NCI-H128 (cell line): ENCODE results near the gene CPM.

Experiments
- DNase-seq: peaks from one replicate; lab custom pipeline; 2025; ENCODE audit not compliant: unreplicated experiment; lab: John Stamatoyannopoulos, UW

CPM gene

DNA sequence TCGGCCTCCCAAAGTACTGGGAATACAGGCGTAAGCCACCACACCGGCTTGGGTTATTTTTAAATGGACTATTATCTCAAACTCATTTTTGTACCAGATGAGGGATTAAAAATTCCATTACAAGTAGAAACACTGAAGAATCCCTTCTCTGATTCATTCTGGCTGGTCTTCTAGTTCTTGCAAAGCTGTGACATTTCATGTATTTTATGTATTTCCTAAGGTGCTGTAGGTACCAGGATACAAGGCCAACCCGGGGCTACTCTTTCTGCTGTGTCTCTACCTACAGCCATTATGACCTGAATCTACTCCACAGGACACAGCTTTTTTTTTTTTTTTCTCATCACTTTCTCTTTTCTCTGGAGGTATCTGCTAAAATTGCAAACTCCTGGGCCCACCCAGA lies 24.9 kb downstream of the CPM start:
- DNase-seq, result no peak

DNA sequence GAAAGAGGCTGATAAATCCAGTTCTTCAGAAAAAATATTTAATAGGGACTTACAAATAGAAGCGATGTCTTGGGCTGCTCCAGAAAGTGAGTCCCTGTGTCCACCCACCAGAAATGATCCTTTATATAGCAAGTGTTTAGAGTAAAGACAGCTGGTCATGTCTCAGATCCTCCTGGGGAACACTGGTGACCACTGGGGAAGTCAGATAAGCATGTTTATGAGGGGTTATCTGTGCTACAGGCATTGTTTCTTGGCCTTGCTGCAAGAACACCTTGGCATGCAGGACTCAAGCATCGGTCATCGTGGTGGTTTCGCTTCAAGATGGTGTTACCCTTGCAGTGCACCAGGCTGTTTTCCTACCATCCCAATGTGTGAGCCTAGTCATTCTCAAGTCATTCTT lies 27.2 kb downstream of the CPM start:
- DNase-seq, result no peak

DNA sequence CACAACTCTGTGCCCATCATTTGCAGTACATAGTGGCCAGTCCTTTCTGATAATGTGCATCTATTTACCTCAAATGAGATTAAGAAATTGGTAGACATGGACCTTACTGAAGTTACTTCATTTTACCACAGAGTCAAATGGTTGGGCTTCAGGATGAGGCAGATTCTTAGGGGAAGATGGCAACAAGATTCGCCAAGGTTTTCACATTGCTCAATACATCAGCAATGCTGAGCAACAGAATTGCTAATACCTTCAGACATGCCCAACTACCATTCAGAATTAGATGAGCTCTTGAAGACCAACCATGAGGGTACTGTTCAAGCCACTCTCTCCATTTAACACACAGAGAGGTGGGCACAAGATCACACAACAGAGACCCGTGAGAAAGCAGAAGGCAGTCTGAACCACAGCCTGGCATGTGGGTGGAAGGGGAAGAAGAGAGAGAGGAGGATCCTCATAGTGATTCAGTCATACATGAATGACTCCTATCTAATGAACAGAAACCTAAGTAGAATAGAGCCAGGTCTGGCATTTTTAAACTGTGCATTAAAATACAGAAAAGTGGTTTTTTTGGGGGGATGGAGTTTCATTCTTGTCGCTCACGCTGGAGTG lies 28.5 kb downstream of the CPM start:
- DNase-seq, result no peak

DNA sequence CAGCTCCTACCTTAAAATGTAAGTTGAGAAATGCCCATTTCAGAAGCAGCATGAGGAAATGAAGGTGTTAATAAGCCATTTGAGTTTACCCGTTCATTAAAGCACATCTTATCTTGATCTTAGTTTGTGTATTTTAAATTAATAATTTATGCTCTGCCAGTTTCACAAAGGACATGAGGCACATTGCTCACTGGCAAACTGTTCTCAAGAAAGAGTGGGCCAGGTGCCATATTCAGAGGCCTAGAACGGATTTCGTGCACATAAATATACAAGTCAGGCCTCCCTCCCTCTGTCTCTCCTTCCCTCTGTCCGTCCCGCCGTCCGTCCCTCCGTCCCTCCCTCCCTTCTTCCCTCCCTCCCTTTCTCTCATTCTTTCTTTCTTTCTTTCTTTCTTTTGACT lies 29.5 kb downstream of the CPM start:
- DNase-seq, result no peak

DNA sequence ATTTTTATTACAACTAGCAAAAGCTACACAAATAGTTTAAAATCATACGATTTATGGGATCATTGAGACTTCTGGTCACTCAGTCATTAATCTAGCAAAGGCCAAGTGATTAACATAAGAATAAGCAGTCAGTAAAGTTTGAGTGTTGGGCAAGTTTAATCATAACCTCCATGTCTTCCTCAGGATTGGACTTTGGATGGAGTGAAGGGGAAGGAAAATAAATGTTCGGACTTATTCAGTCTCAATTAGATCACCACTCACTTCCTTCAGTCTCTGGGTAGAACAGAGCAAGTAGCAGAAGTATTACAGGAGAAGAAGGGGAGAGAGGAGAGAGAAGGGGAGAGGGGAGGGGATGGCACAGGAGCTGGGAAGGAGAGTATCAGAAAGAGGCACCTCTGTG lies 31.4 kb downstream of the CPM start:
- DNase-seq, result no peak

DNA sequence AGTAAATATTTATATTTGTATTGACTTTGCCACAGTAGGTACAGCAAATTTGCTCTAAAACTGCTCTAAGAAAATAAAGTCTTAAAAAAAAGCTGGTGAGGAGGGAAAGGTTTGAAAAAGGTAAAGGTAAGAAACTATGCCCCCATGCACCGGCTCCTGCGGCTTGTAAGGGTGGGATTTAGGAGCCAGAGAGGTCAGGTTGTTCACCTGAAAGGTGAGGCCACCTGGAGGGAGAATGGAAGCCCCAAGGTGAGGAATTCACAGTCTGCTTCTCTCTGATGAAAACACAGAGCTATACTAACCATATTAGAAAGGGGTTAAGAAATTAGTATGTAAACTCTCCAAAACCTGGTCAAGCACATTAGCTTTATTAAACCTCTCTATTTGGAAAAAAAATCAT lies 31.8 kb downstream of the CPM start:
- no peak for DNase-seq

DNA sequence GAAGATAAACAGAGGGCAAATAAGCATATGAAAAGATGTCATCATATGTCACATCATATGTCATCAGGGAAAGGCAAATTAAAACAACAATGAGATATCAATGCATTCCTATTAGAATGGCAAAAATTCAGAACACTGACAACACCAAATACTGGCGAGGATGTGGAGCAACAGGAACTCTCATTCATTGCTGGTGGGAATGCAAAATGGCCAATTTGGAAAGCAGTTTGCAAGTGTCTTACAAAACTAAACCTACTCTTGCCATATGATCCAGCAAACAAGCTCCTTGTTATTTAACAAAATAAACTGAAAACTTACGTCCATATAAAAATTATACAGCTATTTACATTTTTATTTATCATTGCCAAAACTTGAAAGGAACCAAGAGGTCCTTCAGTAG lies 32.7 kb downstream of the CPM start:
- DNase-seq, result no peak

DNA sequence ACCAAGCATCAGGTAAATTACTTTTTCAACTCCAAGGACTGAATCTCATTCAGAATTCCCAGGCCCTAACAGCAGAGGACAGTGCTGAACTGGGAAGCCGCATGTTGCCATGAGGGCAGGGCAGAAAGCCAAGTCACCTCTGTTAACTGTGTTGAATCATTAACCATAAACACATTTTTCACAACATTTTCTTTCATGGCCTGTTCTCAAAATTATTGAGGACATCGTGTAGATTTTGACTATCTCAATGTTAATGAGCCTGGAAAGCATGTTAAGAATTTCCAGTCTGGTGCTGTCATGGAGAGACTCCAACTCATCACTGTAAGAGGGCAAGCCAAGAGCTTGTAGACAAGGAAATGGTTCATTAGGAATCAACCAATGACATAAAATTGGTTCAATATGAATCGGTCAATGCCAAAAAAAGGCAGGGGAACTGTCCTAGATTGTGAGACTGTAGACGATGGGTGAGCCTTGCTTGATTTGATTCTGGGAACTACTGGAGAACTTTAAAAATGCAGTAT lies 33.7 kb downstream of the CPM start:
- no peak for DNase-seq

DNA sequence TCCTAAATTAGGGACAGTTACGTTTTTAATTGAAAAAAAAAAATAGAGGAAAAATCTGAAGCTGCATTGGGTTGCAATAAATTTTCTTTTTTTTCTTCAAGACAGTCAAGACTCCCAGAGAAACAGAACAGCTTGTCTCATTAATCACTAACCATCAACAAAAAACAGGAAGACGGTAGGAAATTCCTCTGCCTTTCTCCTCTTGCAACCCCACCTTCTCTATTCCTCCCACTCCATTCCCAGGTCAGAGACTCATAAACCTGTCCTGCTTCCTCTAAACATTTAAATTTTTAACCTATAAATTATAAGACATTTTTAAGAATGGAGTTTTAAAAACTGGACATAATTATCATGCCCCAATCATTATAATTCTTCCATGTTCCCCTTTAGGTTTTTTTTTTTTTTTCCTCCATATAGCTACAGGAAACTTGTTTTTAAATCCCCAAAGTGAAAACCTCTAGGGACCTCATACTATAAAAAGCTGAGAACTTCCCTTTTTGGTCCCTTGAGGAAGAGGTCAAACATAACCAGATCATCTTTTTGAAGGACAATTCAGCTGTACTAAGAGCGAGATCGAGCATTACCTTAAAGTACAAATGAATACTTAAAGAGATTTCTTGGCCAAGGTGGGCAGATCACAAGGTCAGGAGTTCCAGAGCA lies 36.0 kb downstream of the CPM start:
- no peak for DNase-seq

DNA sequence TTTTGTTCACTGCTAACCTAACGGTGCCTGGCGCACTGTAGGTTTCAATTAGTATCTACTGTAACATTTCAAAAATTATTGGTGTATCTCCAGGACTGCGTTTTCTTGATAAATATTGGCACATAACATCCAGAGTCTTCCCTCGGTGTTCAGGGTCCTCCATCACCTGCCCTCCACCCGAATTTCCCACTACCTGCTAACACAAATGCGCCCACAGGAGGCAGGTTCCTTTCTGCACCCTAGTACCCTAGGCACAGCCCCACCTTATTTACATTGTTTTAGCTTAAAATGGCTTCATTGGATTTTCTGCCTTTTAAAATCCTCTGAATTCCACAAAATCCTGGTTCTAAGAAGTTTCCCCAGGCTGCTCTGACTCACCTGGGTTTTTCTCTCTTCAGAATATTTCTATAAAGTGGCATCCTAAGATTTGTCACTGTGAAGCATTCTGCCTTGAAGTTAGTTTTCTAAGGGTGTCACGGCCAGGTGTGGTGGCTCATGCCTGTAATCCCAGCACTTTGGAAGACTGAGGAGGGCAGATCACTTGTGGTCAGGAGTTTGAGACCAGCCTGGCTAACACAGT lies 38.6 kb downstream of the CPM start:
- no peak for DNase-seq

DNA sequence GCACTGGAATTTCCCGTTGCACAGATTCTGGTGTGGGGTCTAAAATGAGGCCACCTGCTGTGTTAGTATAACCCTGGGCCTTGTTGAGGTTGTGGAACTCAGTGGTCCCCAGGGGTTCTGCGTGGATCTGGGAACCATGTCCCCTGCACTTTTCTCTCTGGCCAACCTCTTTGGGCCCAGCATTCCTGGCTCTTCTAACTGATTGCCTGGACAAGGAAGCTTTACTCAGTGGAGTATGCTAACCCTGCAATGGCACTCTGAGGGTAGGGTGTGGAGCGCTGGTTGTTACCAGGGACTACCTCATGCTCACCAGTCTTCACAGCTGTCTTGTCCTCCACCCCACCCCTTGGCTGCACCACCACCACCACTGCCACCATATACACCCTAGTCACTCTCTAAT lies 39.2 kb downstream of the CPM start:
- no peak for DNase-seq

DNA sequence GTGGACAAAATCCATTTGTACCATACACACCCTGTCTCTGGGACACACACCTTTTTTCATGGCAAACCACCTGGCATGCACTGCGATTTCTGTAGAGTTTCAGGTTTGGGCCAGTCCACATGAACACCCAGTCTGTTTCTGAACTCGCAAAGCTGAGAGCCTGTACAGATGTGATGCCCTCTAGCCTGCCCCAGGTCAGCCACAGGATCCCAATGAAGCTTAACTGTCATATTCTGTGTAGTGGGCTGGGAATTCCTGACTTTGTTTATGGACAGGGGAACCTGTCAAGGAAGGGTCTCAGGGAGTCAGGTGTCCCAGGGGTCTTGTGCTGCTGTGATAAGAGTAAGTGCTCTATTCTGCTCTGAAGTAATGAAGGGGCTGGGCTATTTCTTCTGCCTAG lies 39.8 kb downstream of the CPM start:
- DNase-seq, result no peak

DNA sequence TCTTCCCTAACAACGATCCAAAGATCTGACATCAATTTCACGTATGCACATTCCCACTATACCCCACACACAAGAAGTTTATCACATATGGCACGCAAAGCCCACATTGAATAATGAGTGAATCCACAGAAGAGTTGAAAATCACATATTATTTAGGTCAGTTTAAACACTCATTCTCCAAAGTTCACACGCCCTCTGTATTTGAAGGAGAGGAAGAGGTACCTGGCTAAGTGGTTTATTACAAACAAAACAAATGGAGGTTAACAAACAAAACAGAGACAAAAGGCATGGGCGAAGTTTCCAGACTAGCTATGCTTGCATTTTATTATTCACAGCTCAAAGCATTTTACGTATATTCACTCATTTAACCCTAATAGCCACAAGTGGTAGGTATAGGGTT lies 41.8 kb downstream of the CPM start:
- DNase-seq, result no peak

DNA sequence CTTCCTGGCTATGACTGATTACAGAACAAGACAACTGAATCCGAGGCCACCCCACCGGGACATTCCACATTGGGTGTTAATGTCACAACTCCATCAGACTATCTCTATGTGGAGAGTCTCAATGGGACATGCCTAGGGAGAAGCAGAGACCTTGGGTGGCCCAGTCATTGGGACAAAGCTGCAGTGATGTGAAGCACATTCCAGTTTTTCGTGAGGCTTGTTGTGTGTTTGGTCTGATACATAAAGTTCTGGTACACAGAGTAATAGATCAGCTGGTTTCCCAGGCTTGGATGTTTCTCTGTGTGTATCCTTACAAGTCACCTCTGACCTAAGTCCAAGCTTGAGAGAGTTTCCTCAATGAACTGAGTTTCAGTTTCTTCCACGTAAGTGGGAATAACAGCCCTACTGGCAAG lies 42.3 kb downstream of the CPM start:
- DNase-seq, result no peak

DNA sequence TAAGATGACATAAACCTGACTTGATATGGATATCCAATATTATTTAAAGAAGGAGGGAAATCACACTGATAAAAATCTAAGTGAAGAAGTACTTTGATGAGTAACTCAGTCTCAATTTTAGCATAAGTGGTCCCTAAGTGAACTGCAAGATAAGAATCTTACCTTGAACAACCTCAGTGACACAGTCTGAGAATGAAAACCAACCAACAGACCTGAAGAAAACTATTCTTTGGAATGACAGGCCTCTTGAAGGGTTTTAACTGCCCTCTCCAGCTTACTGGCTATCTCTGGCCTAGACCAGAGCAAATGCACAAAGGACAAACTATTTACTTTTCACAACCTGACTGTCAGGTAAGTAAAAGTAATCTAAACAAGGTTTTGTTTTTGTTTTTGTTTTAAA lies 44.7 kb downstream of the CPM start:
- no peak for DNase-seq

DNA sequence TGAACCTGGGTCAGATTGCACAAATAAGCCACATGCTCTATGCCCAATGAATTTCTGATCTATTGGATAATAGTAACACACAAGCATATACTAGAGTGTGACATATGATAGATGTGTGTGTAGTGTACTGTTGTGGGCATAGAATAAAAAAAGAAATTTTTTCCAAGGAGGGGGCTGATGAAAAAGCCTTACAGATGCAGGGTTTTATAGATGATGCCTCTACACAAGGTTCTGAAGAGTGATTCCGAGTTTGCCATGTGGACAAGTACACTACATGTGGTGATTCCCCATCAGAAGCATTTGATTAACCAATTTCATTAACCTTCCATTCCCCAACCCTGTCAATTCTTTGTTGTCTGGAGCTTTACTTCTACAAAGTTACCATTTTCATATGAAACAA lies 45.3 kb downstream of the CPM start:
- DNase-seq, result no peak

DNA sequence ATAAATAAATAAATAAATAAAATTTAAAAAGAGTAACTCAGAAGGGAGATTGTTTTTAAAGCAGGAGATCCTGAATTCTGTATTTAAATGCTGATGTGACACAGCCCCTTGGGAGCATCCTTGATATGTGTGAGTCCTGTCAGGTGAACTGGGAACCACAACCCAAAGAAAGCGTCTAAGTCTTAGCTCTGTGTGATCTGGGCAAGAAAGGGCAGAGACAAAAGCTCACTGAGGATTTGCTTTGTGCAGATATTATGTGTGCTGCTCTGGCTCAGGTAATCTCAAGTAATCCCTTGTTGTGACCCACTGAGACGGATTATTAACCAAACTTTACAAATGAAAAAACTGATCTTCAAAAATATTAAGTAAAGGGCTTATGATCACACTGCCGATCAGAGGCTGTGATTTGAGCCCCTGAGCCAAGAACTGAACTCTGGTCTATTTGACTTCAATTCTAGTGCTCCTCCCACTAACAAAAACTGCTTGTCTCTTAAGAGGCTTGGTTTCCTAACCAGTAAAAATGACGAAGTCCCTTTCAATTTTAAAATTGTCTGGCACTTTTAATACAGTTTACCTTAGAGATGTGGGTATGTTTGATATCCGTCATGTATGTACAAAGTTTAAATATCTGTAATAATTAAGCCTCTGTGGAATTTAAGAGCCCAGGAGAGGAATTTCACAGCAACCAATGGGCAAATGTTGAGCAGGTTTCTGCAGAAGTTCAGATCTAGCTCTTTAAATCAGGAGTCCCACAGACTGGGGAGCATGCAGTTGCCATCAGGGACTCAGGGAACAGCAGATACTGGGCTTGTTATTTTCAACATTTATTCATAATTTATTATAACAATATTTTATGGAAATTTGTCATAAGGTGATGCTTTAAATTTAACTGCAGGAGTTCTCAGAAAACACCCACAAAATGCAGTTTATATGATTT lies 46.1 kb downstream of the CPM start:
- DNase-seq, result no peak

DNA sequence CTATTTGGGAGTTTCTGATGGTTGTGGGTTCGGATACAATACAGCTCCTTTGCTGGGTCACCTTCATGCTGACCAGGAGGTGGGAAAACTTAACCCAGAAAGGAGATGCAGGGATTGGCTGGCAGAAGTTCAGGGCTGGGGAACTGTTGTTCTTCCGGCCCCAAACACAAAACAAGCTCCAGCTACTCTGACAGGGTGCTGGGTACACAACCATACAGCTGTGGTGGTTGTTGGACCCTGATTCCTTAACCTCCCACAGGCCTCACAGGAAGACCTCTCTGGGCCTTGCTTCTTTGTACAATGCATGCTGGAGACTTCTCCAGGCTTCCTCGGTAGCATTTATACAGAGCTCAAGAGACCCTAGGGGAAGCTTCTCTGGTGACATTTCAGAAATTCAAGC lies 47.6 kb downstream of the CPM start:
- DNase-seq, result no peak

DNA sequence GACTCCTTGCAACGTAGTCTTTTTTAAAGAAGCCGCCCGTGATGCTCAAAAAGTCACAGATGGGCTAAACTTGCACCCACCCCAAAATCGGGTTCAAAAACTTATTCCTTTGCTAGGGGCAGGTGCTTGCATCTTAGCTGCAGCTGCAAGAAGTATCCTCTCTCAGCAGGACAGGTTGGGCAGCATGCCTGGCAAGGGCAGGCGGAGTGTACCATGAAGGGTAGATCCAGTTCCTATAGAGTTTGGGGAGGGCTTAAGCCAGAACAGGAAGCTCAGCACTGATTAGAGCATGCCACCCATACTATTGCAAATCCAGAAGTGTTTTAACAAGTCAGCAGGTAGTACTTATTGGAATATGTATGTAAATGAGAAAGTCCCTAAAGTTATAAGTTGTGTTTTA lies 48.7 kb downstream of the CPM start:
- no peak for DNase-seq

DNA sequence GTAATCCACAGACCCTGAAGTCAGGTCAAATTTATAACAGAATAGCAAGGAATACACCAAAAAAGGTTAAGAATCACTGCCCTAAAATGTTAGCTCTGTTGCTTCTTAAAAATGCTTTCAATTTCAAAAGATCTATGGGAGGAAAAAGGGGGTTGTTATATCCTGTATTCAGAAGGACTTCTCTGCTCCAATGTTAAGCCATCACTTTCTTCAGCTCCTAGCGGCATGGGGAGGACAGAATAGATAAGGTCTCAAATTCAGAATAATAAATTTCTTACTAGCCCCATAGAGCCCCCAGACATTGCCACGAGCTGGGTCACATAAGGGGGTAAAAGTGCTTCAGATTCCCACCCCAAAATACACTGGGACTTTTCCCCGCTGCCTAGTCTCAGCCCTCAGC lies 49.8 kb downstream of the CPM start:
- DNase-seq, result no peak

DNA sequence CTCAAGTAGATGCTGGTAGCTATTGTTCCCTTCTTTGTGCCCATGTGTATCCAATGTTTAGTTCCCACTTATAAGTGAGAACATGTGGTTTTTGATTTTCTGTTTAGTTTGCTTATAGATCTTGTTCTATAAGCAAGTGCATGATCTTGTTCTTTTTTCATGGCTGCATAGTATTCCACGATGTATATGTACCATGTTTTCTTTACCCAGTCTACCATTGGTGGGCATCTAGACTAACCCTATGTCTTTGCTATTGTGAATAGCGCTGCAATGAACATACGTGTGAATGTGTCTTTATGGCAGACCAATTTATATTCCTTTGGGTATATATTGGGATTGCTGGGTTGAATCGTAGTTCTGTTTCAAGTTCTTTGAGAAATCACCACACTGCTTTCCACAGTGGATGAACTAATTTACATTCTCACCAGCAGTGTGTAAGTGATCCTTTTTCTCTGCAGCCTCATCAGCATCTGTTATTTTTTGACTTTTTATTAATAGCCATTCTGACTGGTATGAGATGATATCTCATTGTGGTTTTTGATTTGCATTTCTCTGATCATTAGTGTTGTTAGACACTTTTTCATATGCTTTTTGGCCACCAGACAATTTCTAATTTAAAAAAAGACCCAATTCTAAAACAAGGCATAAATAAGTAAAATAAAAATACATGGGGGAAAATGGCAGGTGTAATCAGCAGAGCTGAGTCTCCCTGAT lies 50.6 kb downstream of the CPM start:
- no peak for DNase-seq
